Effector CD8-positive, alpha-beta T cell (primary cell): ENCODE measurements around the gene ZCCHC24.
A peak's percentile ranks its signal among the peaks of the same experiment; 100 is the strongest.

Source experiments
- DNase-seq: peaks from one replicate; lab custom pipeline; 2025; lab: John Stamatoyannopoulos, UW

Gene ZCCHC24

GRCh38 chr10:79361726-79362397, 83.6 kb downstream of the ZCCHC24 start:
- no peak for DNase-seq

- DNase-seq: no peak
These were observed 84.7 kb downstream of the ZCCHC24 start for GRCh38 chr10:79360499-79361342.

GRCh38 chr10:79359816-79360498, 85.5 kb downstream of the ZCCHC24 start:
- DNase-seq: no peak

DNA sequence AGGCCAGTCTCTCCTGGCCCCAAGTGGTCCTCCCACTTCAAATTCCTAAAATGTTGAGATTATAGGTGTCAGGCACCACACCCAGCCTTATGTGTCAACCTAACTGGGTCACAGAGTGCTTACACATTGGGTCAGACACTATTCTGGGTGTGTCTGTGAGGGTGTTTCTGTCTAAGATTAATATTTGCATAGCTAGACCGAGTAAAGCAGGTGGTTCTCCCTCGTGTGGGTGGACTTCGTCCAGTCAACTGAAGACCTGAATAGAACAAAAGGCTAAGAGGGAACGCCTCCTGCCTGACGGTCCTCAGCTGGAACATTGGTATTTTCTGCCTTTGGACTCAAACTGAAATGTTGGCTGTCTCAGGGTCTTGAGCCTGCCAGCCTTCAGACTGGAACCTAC, 86.6 kb downstream of the ZCCHC24 start:
- DNase-seq: no peak

DNA sequence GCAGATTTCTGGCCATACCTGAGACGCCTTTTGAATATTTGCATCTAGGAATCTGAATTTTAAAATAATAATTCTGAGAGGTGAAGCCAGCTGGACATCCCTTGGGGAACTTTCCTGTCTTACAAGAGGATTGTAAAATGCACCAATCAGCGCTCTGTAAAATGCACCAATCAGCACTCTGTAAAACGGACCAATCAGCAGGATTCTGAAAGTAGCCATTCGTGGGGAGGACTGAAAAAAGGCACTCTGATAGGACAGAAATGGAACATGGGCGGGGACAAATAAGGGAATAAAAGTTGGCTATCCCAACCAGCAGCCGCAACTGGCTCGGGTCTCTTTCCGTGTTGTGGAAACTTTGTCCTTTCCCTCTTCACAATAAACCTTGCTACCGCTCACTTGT, 88.2 kb downstream of the ZCCHC24 start:
- DNase-seq: no peak

DNA sequence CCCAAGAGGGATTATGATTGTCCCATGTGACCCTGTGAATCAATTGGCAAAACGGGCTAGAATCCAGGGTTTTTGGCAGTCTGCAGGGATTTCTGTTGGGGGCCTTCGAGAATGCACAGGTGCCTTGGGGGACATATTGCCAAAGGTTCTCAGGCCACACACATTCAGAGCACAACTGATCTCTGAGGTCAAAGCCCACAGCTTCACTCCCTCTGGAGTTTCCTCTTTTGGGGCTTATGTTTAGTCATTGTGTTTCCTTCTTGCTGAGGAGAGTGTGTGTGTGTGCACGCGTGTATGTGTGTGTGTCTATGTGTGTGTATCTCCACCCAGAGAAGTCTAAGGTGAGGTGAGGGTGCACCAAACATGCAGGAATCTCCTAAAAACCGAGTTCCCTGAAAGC, 89.3 kb downstream of the ZCCHC24 start:
- no peak for DNase-seq

DNA sequence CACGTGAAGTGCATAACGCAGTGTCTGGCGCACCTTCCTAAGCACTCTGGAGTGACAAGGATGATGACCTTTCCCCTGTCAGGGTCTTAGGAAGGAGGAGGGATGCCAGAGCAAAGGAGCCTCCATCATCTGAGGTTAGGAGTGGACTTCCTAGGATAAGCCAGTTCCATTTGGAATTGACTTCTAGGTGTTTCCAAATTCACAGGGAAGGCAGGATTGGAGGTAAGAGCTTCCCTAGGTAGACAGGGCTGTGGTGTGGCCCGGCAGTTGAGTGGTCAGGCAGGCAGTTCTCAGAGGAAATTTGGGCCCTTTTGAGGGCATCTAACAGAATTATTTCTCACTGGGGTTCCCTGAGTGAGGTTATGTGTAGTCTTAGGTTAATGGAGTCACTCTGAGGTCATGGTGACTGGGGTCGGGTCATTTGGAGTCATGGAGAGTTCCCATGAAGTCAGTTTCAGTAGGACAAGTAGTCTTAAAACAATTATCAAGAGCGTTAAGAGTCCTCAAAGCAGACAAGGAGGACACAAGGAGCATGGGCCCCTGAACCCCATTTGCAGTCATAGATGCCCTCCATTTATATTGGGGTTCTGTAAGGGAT, 89.9 kb downstream of the ZCCHC24 start:
- no peak for DNase-seq

- no peak for DNase-seq
These were observed 90.8 kb downstream of the ZCCHC24 start for GRCh38 chr10:79354615-79355014.

DNA sequence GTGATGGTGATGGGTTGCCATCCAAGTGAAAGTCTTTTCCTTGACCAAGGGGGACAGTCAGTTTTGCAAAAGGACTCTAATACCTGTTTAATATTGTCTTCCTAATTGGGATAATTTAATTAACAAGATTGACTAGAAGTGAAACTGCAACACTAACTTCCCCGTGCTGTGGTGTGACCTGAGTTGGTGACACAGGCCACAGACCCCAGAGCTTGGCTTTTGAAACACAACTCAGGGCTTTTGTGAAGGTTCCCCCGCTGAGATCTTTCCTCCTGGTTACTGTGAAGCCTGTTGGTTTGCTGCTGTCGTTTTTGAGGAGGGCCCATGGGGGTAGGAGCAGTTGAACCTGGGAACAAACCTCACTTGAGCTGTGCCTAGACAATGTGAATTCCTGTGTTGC, 91.3 kb downstream of the ZCCHC24 start:
- DNase-seq: no peak

DNA sequence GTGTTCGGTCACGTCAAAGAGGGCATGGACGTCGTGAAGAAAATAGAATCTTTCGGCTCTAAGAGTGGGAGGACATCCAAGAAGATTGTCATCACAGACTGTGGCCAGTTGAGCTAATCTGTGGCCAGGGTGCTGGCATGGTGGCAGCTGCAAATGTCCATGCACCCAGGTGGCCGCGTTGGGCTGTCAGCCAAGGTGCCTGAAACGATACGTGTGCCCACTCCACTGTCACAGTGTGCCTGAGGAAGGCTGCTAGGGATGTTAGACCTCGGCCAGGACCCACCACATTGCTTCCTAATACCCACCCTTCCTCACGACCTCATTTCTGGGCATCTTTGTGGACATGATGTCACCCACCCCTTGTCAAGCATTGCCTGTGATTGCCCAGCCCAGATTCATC, 91.7 kb downstream of the ZCCHC24 start:
- no peak for DNase-seq

- DNase-seq: no peak
These were observed 92.4 kb downstream of the ZCCHC24 start for GRCh38 chr10:79353000-79353406.

GRCh38 chr10:79352035-79352877, 93.2 kb downstream of the ZCCHC24 start:
- DNase-seq: no peak

DNA sequence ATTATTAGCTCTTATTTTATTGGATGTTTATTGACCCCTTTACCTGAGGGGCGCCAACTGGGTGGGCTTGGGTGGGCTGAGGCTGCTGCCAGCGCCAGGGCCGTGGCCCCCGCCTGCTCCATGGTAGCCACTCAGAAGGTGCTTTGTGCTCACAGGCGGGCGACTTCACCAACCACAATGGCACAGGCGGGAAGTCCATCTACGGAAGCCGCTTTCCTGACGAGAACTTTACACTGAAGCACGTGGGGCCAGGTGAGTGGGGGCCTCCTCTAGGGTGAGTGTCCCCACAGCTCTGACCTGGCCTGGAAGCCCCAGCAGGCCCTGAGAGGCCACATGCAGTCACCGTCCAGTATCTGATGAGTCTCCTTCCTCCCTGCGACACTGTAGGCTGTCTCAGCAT, 94.1 kb downstream of the ZCCHC24 start:
- DNase-seq: no peak

DNA sequence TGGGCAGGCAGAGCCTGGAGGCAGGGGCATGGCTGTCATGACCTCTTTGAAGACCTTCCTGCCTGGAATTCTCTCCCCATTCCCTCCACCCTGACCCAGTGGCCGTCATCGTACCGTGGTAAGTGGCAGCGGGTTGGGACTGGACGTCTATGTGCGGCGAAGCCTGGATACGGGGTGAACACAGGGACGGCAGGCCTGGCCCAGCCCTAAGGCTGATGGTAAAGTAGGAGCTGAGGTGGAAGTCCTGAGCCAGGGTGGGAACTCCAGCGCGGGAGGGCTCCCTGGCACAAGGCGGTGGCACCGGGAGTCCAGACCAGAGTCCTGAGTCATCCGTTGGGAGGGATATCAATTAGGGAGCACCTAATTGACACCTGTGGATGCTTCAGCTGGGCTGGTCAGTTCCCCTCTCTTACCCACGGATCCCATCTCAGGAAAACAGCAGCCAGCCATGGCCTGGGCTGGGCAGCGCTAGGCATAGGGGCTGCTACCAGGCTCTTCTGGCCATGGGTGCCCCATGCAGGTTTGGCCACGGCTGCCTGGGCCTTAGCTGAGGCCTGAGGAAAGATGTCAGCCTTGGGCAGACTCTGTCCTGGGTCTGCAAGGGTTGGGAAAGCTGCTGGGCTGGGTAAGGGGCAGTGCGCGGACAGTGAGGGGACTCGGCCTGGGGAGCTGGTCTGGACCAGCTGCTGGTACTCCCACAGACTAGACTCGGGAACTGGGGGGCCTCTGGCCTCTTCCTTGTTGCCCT, 94.8 kb downstream of the ZCCHC24 start:
- no peak for DNase-seq

DNA sequence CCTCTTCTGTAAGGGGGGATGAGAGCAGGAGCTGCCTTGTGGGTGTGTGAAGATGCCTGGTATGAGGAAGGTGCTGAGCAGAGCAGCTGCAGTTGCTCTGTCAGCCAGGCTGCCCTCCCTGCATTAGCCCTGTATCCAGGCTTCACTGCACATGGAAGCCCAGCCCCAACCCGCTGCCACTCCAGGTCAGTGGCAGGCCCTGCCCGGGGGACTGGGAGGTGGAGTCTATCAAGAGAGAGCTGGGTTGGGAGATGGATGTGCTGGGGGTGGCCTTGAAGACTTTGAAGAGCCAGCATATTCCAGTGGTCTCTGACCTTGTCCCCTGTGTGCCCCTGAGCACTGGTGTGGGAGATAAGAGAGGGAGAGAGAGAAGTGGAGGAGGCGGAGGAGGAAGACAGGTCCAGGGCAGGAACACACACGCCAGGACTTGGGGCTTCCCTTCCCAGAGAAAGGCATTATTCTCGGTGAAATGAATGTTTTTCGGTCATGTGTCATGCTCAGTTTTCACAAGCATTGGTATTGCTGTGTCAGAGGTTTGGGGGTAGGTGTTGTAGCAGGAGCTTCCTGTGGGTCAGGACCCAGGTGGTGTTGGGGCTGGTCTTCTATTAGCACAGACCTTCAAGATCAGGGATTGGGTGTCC, 95.5 kb downstream of the ZCCHC24 start:
- no peak for DNase-seq

DNA sequence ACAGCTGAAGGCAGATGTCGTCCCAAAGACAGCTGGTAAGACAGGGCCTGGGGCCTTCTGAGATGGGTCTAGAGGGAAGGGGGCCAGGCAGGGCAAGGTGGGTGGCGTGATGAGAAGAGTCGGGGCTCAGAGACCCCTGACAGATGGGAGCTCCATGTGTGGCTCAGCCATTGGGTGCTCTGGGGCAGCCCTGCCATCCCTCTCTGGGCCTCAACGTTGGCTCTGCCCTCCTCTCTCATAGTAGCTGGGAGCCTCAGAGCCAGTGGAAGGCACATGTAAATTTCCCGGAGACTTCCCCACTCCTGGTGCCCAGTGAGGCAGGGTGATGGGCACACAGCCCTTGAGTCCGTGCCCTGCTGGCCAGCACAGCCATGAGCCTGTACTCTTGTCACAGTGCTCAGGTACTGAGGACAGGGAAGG, 96.3 kb downstream of the ZCCHC24 start:
- no peak for DNase-seq

DNA sequence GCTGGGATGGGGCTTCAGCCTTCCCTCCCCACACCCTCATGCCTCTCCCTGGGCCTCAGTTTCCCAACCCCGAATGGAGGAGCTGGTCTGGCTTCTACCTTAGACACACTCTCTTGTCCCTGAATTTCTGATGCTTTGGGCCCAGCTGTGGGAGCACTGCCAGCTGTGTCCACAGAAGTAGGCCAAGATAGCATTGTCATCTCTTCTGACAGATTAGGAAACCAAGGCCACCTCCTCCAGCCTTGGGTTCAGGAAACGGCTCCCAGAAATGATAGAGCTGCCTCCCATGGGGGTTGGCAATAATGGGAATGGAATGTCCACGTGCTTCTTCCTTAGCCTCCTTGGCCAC, 96.8 kb downstream of the ZCCHC24 start:
- no peak for DNase-seq

GRCh38 chr10:79347894-79348639, 97.4 kb downstream of the ZCCHC24 start:
- peak; percentile 30 for DNase-seq

- peak; percentile 86 for DNase-seq
These were observed 98.1 kb downstream of the ZCCHC24 start, which contains the start of gene PPIF for GRCh38 chr10:79347226-79347893. Gene PPIF, plus strand, starts transcription at chr10:79347469. Its CDS starts 80 bp downstream, at chr10:79347549.
